KMS-11 (cell line): Measurements from ENCODE around the gene DAD1.

ENCODE experiments used
- H2AFZ ChIP-seq: fragments of 200-600 bp; sonication (generic); 2 replicates; pipeline ENCODE4 v1.6.1; 2016; ENCODE audit warnings: antibody characterized with exemption, mixed run types, low read depth
- H3K27ac ChIP-seq: fragments of 200-600 bp; sonication (generic); 2 replicates; pipeline ENCODE4 v1.6.1; 2016; ENCODE audit warnings: mild to moderate bottlenecking, mixed run types
- H3K27me3 ChIP-seq: fragments of 200-600 bp; sonication (generic); 2 replicates; pipeline ENCODE4 v1.6.1; 2017; ENCODE audit warnings: mild to moderate bottlenecking, low read depth, mixed run types, moderate library complexity; ENCODE audit not compliant: insufficient read depth
- H3K36me3 ChIP-seq: fragments of 200-600 bp; sonication (generic); 2 replicates; pipeline ENCODE4 v1.6.1; 2017; ENCODE audit warnings: mild to moderate bottlenecking, mixed run types; ENCODE audit not compliant: insufficient read depth
- H3K4me1 ChIP-seq: fragments of 200-600 bp; sonication (generic); 2 replicates; pipeline ENCODE4 v1.6.1; 2016; ENCODE audit warnings: mild to moderate bottlenecking, low read depth, mixed run types; ENCODE audit not compliant: poor library complexity, severe bottlenecking
- H3K4me2 ChIP-seq: fragments of 200-600 bp; sonication (generic); 2 replicates; pipeline ENCODE4 v1.7.0; 2016; ENCODE audit warnings: mild to moderate bottlenecking, mixed run types
- H3K4me3 ChIP-seq: fragments of 200-600 bp; sonication (generic); IDR thresholded peaks from 2 replicates; pipeline ENCODE4 v1.6.1; 2017; ENCODE audit warnings: low read depth, low read length, mixed read lengths; ENCODE audit not compliant: insufficient read depth
- H3K79me2 ChIP-seq: fragments of 200-600 bp; sonication (generic); 2 replicates; pipeline ENCODE4 v1.6.1; 2016; ENCODE audit warnings: low read depth, mixed run types; ENCODE audit not compliant: insufficient read depth
- H3K9ac ChIP-seq: fragments of 200-600 bp; sonication (generic); 2 replicates; pipeline ENCODE4 v1.6.1; 2016; ENCODE audit warnings: mild to moderate bottlenecking, mixed run types
- H4K20me1 ChIP-seq: fragments of 200-600 bp; sonication (generic); 2 replicates; pipeline ENCODE4 v1.6.1; 2016; ENCODE audit warnings: mild to moderate bottlenecking, mixed run types; ENCODE audit not compliant: insufficient read depth
- CTCF ChIP-seq: fragments of 200-600 bp; sonication (generic); conservative IDR thresholded peaks from 2 replicates; pipeline ENCODE4 v1.6.1; 2017; ENCODE audit warnings: low read depth, mild to moderate bottlenecking, antibody characterized with exemption, low read length, moderate library complexity, mixed read lengths

The DAD1 gene

GRCh38 chr14:22542360-22542759 lies 46.7 kb downstream of the DAD1 start:
- H3K36me3 ChIP-seq = no peaks in the 10 kb centered on the region
- no peaks in the 10 kb centered on the region for H3K79me2 ChIP-seq
- no peak for TF ChIP-seq CTCF
- no peak overlapping the region for H3K27ac ChIP-seq
- no peak overlapping the region for H3K4me3 ChIP-seq
- H3K27me3 ChIP-seq = no peaks in the 10 kb centered on the region
- H3K4me2 ChIP-seq = no peak overlapping the region
- H3K4me1 ChIP-seq = peaks cover 7% of the 10 kb centered on the region
- no peaks in the 10 kb centered on the region for H4K20me1 ChIP-seq
- H3K9ac ChIP-seq = no peak overlapping the region
- no peak overlapping the region for H2AFZ ChIP-seq

GRCh38 chr14:22541721-22542120 lies 47.3 kb downstream of the DAD1 start:
- H3K4me1 ChIP-seq = peaks cover 6% of the 10 kb centered on the region
- no peak overlapping the region for H3K4me2 ChIP-seq
- H3K79me2 ChIP-seq = no peaks in the 10 kb centered on the region
- H3K9ac ChIP-seq = no peak overlapping the region
- H3K4me3 ChIP-seq = no peak overlapping the region
- no peak for TF ChIP-seq CTCF
- no peaks in the 10 kb centered on the region for H4K20me1 ChIP-seq
- H2AFZ ChIP-seq = no peak overlapping the region
- no peaks in the 10 kb centered on the region for H3K27me3 ChIP-seq
- no peak overlapping the region for H3K27ac ChIP-seq
- no peaks in the 10 kb centered on the region for H3K36me3 ChIP-seq

GRCh38 chr14:22540811-22541360 lies 48.1 kb downstream of the DAD1 start:
- Histone ChIP-seq H3K4me1 (peaks cover 6% of the 10 kb centered on the region), H3K27me3 (no peaks in the 10 kb centered on the region), H4K20me1 (no peaks in the 10 kb centered on the region), H3K36me3 (no peaks in the 10 kb centered on the region), H3K4me2 (no peak overlapping the region), H3K27ac (no peak overlapping the region), H2AFZ (no peak overlapping the region), H3K9ac (no peak overlapping the region), H3K4me3 (no peak overlapping the region), H3K79me2 (no peaks in the 10 kb centered on the region)
- TF ChIP-seq CTCF = no peak

GRCh38 chr14:22540293-22540692 lies 48.7 kb downstream of the DAD1 start:
- Histone ChIP-seq H3K4me1 (peaks cover 6% of the 10 kb centered on the region), H3K9ac (no peak overlapping the region), H3K4me2 (no peak overlapping the region), H2AFZ (no peak overlapping the region), H3K4me3 (no peak overlapping the region), H4K20me1 (no peaks in the 10 kb centered on the region), H3K79me2 (no peaks in the 10 kb centered on the region), H3K27me3 (no peaks in the 10 kb centered on the region), H3K36me3 (no peaks in the 10 kb centered on the region), H3K27ac (no peak overlapping the region)
- no peak for TF ChIP-seq CTCF

GRCh38 chr14:22539831-22540230 lies 49.2 kb downstream of the DAD1 start:
- no peak for TF ChIP-seq CTCF
- Histone ChIP-seq H3K79me2 (no peaks in the 10 kb centered on the region), H2AFZ (no peak overlapping the region), H3K9ac (no peak overlapping the region), H4K20me1 (no peaks in the 10 kb centered on the region), H3K27me3 (no peaks in the 10 kb centered on the region), H3K27ac (no peak overlapping the region), H3K4me2 (no peak overlapping the region), H3K4me3 (no peak overlapping the region), H3K36me3 (no peaks in the 10 kb centered on the region), H3K4me1 (peaks cover 6% of the 10 kb centered on the region)
